HG02759 (cell line): ENCODE results near the gene MRPL22.
"Not testable (repeated sequence)": the region's sequence is repeated elsewhere in the genome, so short reads cannot be mapped to it uniquely, and the experiment has no call there.

Experiments
- ATAC-seq: cut with Tn5 transposase; IDR thresholded peaks from one replicate; pipeline ENCODE4 v1.9.1; 2021; ENCODE audit warnings: mild to moderate bottlenecking, moderate library complexity; ENCODE audit not compliant: unreplicated experiment

The MRPL22 gene

DNA sequence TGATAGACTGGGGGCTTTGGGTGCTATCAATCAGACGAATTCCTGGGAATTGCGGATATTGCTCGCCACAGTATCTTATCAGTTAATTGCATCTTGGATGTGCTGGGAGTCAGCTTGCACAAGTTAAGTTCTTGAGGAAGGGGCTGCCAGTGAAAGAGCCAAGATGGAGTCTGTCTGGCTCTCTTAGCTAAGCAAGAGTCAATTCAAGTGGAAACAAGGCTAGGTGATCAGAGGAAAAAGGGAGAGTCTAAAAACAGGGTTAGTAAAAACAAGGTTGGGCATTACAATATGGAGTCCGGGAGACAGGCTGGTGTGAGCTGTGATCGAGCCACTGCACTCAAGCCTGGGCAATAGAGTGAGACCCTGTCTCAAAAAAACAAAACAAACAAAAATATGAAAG lies 1.5 kb upstream of the MRPL22 start:
- not testable (repeated sequence) for ATAC-seq

GRCh38 chr5:154940375-154940771 lies 500 bp upstream of the MRPL22 start:
- no peak for ATAC-seq

GRCh38 chr5:154943527-154943926 lies 2.7 kb downstream of the MRPL22 start:
- ATAC-seq = no peak

GRCh38 chr5:154944716-154945115 lies 3.8 kb downstream of the MRPL22 start:
- ATAC-seq = no peak

- ATAC-seq = no peak
Observed at GRCh38 chr5:154945695-154946301, 4.9 kb downstream of the MRPL22 start.

- ATAC-seq = no peak
Observed at GRCh38 chr5:154947778-154948177, 6.9 kb downstream of the MRPL22 start.

DNA sequence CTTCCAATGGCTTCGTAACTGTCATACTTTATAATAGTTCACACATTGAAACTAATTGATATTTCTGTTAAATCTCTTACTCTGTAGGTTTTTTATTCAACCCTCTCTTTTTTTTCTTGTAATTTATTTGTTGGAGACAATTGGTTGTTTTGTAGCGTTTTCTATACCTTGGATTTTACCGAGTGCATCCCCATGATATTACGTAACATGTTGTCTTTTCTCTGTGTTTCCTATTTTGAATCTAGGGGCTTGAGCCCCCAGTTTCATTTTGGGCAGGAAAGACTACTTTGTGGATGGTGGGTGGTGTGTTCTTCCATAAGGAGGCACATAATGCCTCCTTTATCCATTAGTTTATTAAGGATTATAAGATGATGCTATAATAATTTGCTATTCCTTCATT lies 7.4 kb downstream of the MRPL22 start:
- ATAC-seq = no peak

DNA sequence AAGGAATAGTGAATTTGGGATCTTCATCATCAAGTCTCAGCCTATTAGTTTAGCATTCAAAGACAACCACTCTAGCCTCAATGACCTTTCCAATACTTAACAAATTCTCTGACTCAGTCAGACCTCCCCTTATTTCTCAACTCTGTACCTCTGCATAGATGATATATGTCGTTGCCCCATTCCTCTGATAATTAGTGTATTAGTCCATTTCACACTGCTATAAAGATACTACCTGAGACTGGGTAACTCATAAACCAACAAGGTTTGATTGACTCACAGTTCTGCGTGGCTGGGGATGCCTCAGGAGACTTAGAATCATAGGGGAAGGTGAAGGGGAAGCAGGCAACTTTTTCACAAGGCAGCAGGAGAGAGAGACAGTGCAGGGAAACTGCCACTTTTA lies 8.9 kb downstream of the MRPL22 start:
- ATAC-seq = no peak

DNA sequence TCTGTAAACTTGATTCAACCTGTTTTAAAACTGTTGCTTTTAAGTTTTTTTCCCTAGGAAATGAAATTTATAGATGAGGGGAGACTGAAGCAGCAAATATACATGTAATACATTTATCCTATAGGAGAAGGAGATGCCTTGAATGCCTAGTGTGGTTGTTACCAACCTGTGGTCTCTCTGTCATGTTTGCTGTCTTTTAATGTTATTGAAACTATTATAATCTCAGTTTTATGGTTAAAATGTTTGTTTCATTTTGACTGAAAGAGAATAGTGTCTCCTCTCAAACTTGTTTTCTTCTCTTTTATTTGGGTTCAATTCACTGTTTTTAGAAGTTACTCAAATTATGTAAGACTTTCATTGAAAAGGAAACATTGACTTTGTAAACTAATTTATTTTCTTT lies 15.8 kb downstream of the MRPL22 start:
- ATAC-seq = no peak

GRCh38 chr5:154962494-154962893 lies 21.6 kb downstream of the MRPL22 start:
- ATAC-seq = peak; percentile 97

DNA sequence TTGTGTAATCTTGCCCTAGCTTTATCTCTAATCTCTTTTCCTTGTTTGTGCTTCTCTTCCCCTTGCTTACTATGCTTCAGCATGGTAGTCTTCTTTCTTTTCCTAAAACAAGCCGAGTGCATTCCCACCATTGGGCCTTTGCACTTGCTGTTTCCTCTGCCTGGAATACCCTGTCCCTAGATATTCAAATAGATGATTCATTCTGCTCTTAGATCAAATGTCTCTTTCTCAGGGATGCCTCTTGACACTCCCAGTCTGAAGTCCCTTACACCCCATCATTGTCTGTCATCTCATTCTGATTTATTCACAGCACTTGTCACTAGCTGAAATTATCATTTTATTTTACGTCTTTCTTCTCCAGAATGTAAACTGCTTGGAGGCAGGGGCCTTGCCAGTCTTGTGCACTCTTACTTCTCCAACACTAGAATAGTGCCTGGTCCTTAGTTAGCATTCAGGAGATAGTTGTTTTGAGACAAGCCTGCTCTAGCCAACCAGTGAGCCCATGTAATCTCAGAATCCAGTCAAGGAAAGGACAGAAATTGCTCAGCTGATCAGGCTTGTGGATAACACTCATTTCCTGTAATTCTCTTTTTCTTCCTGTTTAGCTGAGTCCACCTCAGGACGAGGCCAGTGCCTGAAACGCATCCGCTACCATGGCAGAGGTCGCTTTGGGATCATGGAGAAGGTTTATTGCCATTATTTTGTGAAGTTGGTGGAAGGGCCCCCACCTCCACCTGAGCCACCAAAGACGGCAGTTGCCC lies 25.4 kb downstream of the MRPL22 start:
- ATAC-seq = no peak

DNA sequence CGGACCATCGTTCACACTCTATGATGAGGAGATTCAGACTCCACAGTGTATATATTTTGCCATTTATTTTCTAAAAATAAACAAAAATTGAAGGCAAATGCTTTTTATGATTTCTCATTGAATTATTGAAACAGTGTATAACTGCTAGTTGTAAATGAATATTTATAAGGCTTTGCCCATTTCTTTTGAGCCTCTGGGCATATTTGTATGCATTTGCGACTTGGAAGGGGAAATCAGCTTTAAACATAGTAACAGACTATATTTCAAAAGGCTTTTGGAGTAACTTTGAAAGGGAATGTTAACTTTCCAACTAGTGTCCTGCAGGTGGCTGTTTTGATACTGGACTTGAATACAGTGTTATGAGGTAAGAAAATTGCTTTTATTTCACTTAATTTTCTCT lies 26.0 kb downstream of the MRPL22 start:
- ATAC-seq = no peak

GRCh38 chr5:154967421-154968024 lies 26.6 kb downstream of the MRPL22 start:
- no peak for ATAC-seq

DNA sequence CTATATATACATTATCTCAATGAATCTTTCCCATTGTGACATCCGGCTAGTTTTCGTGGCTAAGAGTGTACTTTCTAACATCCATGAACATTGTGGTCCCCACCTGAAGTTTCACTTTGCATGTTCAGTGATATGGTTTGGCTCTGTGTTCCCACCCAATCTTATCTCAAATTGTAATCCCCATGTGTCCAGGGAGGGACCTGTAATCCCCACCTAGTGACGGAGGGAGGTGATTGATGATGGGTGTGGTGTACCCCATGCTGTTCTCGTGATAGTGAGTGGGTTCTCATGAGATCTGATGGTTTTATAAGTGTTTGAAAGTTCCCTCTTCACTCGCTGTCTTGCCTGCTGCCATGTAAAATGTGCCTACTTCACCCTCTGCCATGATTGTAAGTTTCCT lies 28.1 kb downstream of the MRPL22 start:
- no peak for ATAC-seq

GRCh38 chr5:154970759-154971158 lies 29.9 kb downstream of the MRPL22 start:
- no peak for ATAC-seq

GRCh38 chr5:154971501-154971900 lies 30.6 kb downstream of the MRPL22 start:
- ATAC-seq = no peak

DNA sequence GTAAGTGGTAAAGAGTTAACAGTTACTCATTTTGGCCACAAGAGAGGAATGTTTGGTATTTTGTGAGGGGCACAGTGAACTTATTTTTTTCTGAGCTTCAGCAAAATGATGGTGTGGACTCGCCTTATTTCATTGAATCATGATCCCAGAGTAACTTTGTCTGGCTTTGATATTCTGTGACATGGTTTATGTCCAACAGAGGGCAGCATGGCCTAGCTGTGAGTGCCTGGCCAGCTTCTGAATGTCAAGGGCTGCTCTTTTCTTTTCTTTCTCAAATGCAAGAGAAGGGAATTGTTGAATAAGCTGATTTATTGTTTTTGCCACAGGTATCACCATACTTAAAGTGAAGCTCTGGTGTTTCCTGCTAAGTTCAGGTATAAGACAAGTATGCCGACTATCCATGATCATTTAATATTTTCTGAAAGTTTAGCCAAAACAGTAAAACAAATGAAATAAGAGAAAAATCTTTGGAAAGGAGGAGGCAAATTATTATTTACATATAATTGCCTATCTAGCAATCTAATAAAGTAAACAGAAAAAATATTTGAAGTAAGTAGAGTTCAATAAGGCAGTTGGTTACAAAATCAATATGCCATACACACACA lies 31.7 kb downstream of the MRPL22 start:
- no peak for ATAC-seq

DNA sequence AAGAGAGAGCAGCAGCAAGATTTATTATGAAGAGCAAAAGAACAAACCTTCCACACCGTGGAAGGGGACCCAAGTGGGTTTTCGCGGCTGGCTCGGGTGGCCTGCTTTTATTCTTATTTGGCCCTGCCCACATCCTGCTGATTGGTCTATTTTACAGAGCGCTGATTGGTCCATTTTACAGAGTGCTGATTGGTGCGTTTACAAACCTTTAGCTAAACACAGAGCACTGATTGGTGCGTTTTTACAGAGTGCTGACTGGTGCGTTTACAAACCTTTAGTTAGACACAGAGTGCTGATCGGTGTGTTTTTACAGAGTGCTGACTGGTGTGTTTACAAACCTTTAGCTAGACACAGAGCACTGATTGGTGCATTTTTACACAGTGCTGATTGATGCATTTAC lies 35.2 kb downstream of the MRPL22 start:
- not testable (repeated sequence) for ATAC-seq

DNA sequence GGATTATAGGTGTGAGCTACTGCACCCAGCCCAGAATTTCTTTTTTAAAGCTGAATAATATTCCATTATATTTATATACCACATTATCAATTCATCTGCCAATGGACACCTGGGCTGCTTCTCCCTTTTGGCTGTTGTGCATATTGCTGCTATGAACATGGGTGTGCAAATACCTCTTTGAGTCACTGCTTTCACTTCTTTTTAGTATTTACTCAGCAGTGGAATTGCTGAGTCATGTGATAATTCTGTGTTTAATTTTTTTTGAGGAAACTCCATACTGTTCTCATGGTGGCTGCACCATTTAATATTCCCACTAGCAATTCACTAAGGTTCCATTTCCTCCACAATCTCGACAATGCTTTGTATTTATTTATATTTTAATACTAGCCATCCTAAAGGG lies 36.5 kb downstream of the MRPL22 start:
- ATAC-seq = no peak

- ATAC-seq = not testable (repeated sequence)
Observed at GRCh38 chr5:154978294-154978693, 37.4 kb downstream of the MRPL22 start.

DNA sequence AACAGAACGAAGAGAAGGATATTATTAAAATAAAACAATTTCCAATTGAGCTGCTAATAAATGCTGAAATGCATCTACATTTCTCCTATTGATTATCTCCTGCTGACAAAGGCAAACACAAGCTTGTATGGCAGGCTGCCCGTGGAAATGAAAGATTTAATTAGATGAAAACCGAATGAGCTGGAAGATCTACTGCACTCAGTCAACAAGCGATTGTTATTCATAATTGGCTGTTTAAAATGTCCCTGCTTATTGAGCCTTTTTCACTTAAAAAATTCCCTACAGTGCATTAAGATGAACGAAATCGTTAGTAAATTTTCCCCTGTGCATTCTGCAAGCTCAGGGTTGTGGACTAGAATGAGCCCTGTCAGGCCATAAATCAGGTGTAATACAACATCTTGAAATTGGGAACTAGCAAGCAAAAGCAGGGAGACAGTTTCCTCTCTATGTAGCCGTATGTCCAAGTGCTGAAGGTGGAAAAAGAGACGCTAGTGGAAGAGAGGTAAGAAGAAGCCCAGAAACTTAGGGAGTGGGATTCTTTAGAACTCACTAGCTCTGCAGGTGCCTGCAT lies 44.2 kb downstream of the MRPL22 start:
- no peak for ATAC-seq

DNA sequence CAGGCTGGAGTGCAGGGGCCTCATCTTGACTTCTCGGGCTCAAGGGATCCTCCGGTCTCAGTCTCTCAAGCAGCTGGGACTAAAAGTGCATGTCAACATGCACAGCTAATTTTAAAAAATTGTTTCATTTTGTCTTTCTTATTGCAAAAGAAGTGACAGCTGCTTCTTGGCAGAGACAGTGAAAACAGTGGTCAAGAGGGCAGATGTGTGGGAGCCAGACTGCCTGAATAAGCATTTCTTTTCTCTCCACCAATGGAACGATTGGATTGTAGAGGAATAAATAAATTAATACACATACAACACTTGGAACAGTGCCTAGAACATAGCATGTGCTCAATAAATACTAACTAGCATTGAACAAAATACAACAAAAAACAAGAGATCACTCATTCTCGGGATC lies 45.3 kb downstream of the MRPL22 start:
- ATAC-seq = no peak
